ENCODE data around the gene SIPA1L3. TPM values are rescaled to one million over a fixed set of nuclear protein-coding genes. Genes with fewer than 3 reads are reported as not detected.

The SIPA1L3 gene
- total RNA-seq, 1 donor from 2014 or later, result 29.6 TPM

DNA sequence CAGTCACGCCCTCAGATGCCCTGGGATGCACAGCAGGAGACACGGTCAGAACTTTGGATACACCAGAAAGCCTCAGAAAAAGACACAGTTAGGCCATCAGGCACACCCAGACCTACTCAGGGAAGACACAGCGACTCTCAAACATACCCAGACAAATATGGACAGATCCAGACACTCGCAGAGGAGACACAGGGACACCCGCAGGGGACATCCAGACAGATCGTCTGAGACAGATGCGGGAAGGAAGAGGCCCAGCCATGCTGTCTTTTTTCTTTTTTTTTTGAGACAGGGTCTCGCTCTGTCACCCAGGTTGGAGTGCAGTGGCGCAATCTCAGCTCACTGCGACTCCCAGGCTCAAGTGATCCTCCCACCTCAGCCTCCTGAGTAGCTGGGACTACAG is 312.2 kb downstream of the SIPA1L3 start:
- H3K36me3 Mint-ChIP-seq (ENCODE audit: low read depth, unreplicated experiment), result peaks cover 13% of the 10 kb centered on the region
- H3K9me3 Mint-ChIP-seq (ENCODE audit: unreplicated experiment), result no peaks in the 10 kb centered on the region
- TF ChIP-seq, protein P1, sequence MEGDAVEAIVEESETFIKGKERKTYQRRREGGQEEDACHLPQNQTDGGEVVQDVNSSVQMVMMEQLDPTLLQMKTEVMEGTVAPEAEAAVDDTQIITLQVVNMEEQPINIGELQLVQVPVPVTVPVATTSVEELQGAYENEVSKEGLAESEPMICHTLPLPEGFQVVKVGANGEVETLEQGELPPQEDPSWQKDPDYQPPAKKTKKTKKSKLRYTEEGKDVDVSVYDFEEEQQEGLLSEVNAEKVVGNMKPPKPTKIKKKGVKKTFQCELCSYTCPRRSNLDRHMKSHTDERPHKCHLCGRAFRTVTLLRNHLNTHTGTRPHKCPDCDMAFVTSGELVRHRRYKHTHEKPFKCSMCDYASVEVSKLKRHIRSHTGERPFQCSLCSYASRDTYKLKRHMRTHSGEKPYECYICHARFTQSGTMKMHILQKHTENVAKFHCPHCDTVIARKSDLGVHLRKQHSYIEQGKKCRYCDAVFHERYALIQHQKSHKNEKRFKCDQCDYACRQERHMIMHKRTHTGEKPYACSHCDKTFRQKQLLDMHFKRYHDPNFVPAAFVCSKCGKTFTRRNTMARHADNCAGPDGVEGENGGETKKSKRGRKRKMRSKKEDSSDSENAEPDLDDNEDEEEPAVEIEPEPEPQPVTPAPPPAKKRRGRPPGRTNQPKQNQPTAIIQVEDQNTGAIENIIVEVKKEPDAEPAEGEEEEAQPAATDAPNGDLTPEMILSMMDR (IDR thresholded peaks at IDR 0.05; ENCODE audit: unreplicated experiment), result no peak
- H3K27ac Mint-ChIP-seq (ENCODE audit: unreplicated experiment), result no peak overlapping the region
- H3K4me1 Mint-ChIP-seq (ENCODE audit: unreplicated experiment), result peaks cover 5% of the 10 kb centered on the region
- no peak overlapping the region for H3K4me3 Mint-ChIP-seq (ENCODE audit: unreplicated experiment)
- DNase-seq (ENCODE audit: low spot score), result no peak
- peaks cover 18% of the 10 kb centered on the region for H3K27me3 Mint-ChIP-seq (ENCODE audit: unreplicated experiment)

DNA sequence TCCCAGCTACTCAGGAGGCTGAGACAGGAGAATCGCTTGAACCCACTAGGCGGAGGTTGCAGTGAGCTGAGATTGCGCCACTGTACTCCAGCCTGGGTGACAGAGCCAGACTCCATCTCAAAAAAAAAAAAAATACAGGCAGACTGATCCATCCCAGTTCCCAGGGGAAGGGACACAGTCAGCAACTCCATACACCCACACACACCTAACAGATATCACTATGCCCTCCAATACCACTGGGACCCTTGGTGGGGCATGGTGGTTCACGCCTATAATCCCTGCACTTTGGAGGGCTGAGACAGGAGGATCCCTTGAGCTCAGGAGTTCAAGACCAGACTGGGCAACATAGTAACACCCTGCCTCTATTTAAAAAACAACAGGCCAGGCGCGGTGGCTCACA is 314.4 kb downstream of the SIPA1L3 start:
- H3K27ac Mint-ChIP-seq (ENCODE audit: unreplicated experiment), result no peak overlapping the region
- peaks cover 18% of the 10 kb centered on the region for H3K27me3 Mint-ChIP-seq (ENCODE audit: unreplicated experiment)
- no peaks in the 10 kb centered on the region for H3K9me3 Mint-ChIP-seq (ENCODE audit: unreplicated experiment)
- no peak overlapping the region for H3K4me3 Mint-ChIP-seq (ENCODE audit: unreplicated experiment)
- no peak for DNase-seq (ENCODE audit: low spot score)
- peaks cover 13% of the 10 kb centered on the region for H3K36me3 Mint-ChIP-seq (ENCODE audit: low read depth, unreplicated experiment)
- TF ChIP-seq, protein P1 (IDR thresholded peaks at IDR 0.05; ENCODE audit: unreplicated experiment), result no peak
- H3K4me1 Mint-ChIP-seq (ENCODE audit: unreplicated experiment), result peaks cover 6% of the 10 kb centered on the region

GRCh38 chr19:38221919-38222830 is 315.2 kb downstream of the SIPA1L3 start:
- TF ChIP-seq, protein P1 (IDR thresholded peaks at IDR 0.05; ENCODE audit: unreplicated experiment), result no peak
- Mint-ChIP-seq H3K4me3 (ENCODE audit: unreplicated experiment) (no peak overlapping the region), H3K36me3 (ENCODE audit: low read depth, unreplicated experiment) (peaks cover 17% of the 10 kb centered on the region), H3K4me1 (ENCODE audit: unreplicated experiment) (peaks cover 11% of the 10 kb centered on the region), H3K27me3 (ENCODE audit: unreplicated experiment) (peaks cover 15% of the 10 kb centered on the region), H3K9me3 (ENCODE audit: unreplicated experiment) (no peaks in the 10 kb centered on the region), H3K27ac (ENCODE audit: unreplicated experiment) (no peak overlapping the region)
- no peak for DNase-seq (ENCODE audit: low spot score)

DNA sequence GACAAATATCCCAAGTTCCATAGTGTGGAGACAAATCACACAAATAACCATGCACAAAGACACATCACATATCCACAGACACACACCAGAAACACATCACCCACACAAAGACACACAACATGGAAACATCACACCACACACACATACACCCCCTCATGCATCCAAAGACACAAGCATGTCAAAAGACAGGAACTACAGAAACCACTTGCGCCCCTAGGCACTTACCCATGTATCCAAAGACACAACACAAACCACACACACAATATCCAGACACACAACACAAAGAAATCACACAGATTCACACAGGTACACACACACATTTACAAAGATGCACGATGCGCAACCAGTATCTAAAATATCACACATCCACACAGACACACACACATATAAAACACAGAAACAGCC is 316.1 kb downstream of the SIPA1L3 start:
- DNase-seq (ENCODE audit: low spot score), result no peak
- peaks cover 17% of the 10 kb centered on the region for H3K36me3 Mint-ChIP-seq (ENCODE audit: low read depth, unreplicated experiment)
- peaks cover 20% of the 10 kb centered on the region for H3K27me3 Mint-ChIP-seq (ENCODE audit: unreplicated experiment)
- peaks cover 15% of the 10 kb centered on the region for H3K4me1 Mint-ChIP-seq (ENCODE audit: unreplicated experiment)
- peak overlapping the region; percentile 14 for H3K27ac Mint-ChIP-seq (ENCODE audit: unreplicated experiment)
- H3K4me3 Mint-ChIP-seq (ENCODE audit: unreplicated experiment), result peak overlapping the region; percentile 93
- no peaks in the 10 kb centered on the region for H3K9me3 Mint-ChIP-seq (ENCODE audit: unreplicated experiment)
- TF ChIP-seq, protein P1 (IDR thresholded peaks at IDR 0.05; ENCODE audit: unreplicated experiment), result no peak

GRCh38 chr19:38223617-38224013 is 316.6 kb downstream of the SIPA1L3 start:
- Mint-ChIP-seq H3K27ac (ENCODE audit: unreplicated experiment) (peak overlapping the region; percentile 14), H3K9me3 (ENCODE audit: unreplicated experiment) (no peaks in the 10 kb centered on the region), H3K36me3 (ENCODE audit: low read depth, unreplicated experiment) (peaks cover 17% of the 10 kb centered on the region), H3K27me3 (ENCODE audit: unreplicated experiment) (peaks cover 18% of the 10 kb centered on the region), H3K4me3 (ENCODE audit: unreplicated experiment) (peak overlapping the region; percentile 93), H3K4me1 (ENCODE audit: unreplicated experiment) (peaks cover 15% of the 10 kb centered on the region)
- no peak for DNase-seq (ENCODE audit: low spot score)
- TF ChIP-seq, protein P1 (IDR thresholded peaks at IDR 0.05; ENCODE audit: unreplicated experiment), result no peak

Measured in endothelial cell (in vitro differentiated cells).